GM18868 (cell line): Measurements from ENCODE around the gene ADAMTSL3.
"Not testable (repeated sequence)": the region's sequence is repeated elsewhere in the genome, so short reads cannot be mapped to it uniquely, and the experiment has no call there.

Source experiments
- ATAC-seq: cut with Tn5 transposase; IDR thresholded peaks from one replicate; pipeline ENCODE4 v1.9.1; 2021; ENCODE audit warnings: mild to moderate bottlenecking, moderate library complexity; ENCODE audit not compliant: unreplicated experiment

Gene ADAMTSL3

GRCh38 chr15:83956887-83957286 is 303.0 kb downstream of the ADAMTSL3 start:
- no peak for ATAC-seq

GRCh38 chr15:83959477-83959876 is 305.6 kb downstream of the ADAMTSL3 start:
- no peak for ATAC-seq

GRCh38 chr15:83960192-83960829 is 306.4 kb downstream of the ADAMTSL3 start:
- no peak for ATAC-seq

- no peak for ATAC-seq
Measured at GRCh38 chr15:83961311-83961710, 307.4 kb downstream of the ADAMTSL3 start.

GRCh38 chr15:83964967-83965366 is 311.0 kb downstream of the ADAMTSL3 start:
- ATAC-seq, result not testable (repeated sequence)

- ATAC-seq, result no peak
Measured at GRCh38 chr15:83970295-83970890, 316.5 kb downstream of the ADAMTSL3 start.

- no peak for ATAC-seq
Measured at GRCh38 chr15:83971992-83972391, 318.1 kb downstream of the ADAMTSL3 start.

GRCh38 chr15:83973816-83974215 is 319.9 kb downstream of the ADAMTSL3 start:
- ATAC-seq, result no peak

GRCh38 chr15:83977992-83978391 is 324.1 kb downstream of the ADAMTSL3 start:
- ATAC-seq, result no peak

- ATAC-seq, result no peak
Measured at GRCh38 chr15:83978588-83978987, 324.7 kb downstream of the ADAMTSL3 start.

- peak; percentile 75 for ATAC-seq
Measured at GRCh38 chr15:83980637-83981036, 326.7 kb downstream of the ADAMTSL3 start.

- no peak for ATAC-seq
Measured at GRCh38 chr15:83982748-83983147, 328.8 kb downstream of the ADAMTSL3 start.

GRCh38 chr15:83983634-83984458 is 329.9 kb downstream of the ADAMTSL3 start:
- ATAC-seq, result peak; percentile 82

- no peak for ATAC-seq
Measured at GRCh38 chr15:83984601-83985000, 330.7 kb downstream of the ADAMTSL3 start.

GRCh38 chr15:83991163-83991562 is 337.2 kb downstream of the ADAMTSL3 start:
- ATAC-seq, result no peak

GRCh38 chr15:83992324-83993031 is 338.6 kb downstream of the ADAMTSL3 start:
- ATAC-seq, result peak; percentile 79

- ATAC-seq, result no peak
Measured at GRCh38 chr15:83993591-83993990, 339.7 kb downstream of the ADAMTSL3 start.

- no peak for ATAC-seq
Measured at GRCh38 chr15:83998486-83998885, 344.6 kb downstream of the ADAMTSL3 start.

- no peak for ATAC-seq
Measured at GRCh38 chr15:83999396-84000135, 345.6 kb downstream of the ADAMTSL3 start.

GRCh38 chr15:84001037-84001436 is 347.1 kb downstream of the ADAMTSL3 start:
- no peak for ATAC-seq

GRCh38 chr15:84001655-84002054 is 347.7 kb downstream of the ADAMTSL3 start:
- ATAC-seq, result no peak
